ENCODE measurements around the gene LRRC9.
"Not testable (repeated sequence)": the region's sequence is repeated elsewhere in the genome, so short reads cannot be mapped to it uniquely, and the experiment has no call there.

GRCh38 chr14:59942296-59942862, 22.4 kb downstream of the LRRC9 start:
- not testable (repeated sequence) for TF ChIP-seq CTCF (conservative IDR thresholded peaks at IDR 0.05); EZH2 (IDR thresholded peaks at IDR 0.05; ENCODE audit: low read depth)

Measured in PC-9 (cell line).